GM18907 (cell line): ENCODE data around the gene NT5C3B.
"Not testable (repeated sequence)": the region's sequence is repeated elsewhere in the genome, so short reads cannot be mapped to it uniquely, and the experiment has no call there.

ENCODE experiments used
- ATAC-seq: cut with Tn5 transposase; IDR thresholded peaks from one replicate; pipeline ENCODE4 v1.9.1; 2021; ENCODE audit warnings: mild to moderate bottlenecking, moderate library complexity; ENCODE audit not compliant: unreplicated experiment

NT5C3B gene

DNA sequence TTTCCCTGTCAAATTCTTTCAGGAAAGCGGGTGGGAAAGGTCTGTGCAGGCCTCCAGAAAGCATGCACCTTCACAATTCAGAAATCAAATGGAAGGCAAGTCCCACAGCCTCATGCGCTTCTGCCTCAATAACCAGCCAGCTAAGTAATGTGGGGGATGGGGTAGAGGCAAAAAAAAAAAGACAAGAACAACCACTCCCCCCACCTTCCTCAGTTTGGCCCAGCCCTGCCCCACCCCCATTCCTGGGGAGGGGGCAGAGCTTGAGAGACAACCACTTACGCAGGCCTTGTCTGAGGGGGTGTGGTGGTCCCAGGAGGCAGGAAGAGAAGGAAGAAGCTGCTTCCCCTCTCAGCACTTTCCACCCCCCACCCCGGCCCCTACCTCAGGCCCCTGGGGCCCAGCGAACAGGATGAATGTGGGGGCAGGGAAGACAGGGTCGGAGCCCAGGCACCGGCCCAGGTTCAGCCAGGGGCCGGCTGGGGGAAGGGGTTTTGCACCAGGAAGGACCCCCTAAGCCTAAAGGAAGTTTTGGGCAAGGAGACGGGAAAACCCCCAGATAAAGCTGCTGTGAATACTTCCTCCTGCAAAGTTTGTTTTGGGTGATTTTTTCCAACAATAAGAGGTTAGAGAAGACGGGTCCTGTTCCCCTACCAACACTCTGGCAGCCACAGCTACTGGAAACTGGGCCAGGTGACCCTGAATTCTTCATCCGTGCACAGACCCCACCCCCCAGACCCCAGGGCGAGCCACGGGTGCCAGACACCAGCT lies 50.8 kb downstream of the NT5C3B start:
- ATAC-seq: no peak

DNA sequence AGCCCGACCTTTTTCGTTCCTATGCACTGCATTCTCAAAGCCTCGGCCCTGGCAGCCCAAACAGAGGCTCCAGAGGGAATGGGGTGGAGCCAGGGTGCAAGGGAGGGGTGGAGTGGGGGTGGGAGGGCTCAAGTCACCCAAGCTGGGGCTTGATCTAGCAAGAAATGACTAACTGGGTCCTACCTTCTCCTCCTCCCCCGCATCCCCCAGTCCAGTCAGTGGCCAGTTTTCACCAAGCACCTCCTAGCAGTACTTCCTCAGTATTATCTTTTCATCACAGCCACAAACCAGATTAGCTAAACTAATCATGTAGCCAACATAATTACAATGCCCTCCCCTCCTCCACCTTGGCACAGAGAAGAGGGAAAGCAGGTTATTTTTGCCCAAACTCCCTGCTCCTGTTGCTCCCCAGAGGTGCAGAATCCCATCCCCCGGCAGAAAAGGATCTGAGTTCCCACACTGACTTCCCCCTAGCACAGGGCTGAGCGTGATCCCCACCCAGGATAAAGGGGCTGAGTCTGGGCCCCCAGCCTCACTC lies 51.8 kb downstream of the NT5C3B start:
- ATAC-seq: no peak

DNA sequence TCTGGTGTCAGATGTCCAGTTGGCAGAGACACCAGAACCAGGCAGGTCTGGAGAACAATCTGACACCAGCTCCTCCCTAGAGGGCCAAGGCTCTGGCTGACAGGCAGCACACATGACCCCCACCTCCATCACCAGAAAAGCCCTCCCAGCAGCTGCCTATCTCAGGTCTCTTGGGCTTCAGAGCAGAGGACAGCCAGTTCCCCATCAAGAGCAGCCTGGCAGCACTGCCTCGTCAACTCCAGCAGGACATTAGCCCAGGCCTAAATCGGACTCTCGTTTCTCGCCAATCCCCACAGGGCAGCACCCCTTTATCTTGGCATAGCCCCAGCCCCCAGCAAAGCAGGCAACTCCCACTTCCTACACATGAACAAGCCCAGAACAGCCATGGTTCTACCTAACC lies 53.9 kb downstream of the NT5C3B start:
- no peak for ATAC-seq

DNA sequence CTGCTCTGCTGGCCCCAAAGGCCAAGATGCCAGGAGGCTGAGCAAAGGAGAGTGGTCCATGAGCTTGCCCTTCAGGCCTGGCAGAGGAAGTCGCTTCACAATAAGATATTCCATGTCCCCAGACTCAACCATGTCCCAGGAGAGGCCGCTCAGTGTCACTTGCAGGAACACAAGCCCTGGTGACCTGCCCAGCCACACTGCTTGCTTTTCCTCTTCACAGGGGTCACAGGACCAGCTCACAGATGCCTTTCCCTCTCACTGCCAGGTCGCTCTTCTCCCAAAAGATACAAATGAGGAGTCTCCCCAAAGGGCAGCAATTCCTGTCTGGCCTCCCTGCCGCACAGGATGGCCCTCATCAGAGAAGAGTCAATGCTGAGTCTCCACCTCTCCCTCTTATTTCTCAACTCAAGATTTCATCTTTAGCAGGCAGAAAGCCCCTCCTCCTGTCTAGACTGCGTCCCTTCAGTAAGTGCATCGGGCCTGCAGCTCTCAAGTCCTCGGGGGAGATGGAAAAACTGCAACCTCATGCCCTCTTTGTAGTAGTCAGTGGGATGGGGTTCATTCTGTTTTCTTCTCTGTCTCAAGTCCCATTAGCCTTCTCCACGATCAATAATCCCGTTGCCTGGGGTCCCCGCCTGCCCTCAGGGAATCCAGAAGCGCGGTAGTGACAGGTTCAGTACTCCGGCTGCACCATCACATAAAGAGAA lies 54.5 kb downstream of the NT5C3B start:
- ATAC-seq: no peak

DNA sequence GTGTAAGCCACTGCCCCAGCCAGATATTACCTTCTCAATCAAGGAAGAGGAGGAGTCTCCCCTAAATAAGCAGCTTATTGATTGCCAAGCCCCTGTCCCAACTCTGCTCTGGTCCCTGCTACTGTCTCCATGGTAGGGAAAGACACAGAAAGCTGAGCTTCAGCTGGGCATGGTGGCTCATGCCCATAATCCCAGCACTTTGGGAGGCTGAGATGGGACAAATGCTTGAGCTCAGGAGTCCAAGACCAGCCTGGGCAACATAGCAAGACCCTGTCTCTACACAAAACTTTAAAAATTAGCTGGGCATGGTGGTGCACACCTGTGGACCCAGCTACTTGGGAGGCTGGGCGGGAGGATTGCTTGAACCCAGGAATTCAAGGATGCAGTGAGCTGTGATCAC lies 56.1 kb downstream of the NT5C3B start:
- ATAC-seq: no peak

DNA sequence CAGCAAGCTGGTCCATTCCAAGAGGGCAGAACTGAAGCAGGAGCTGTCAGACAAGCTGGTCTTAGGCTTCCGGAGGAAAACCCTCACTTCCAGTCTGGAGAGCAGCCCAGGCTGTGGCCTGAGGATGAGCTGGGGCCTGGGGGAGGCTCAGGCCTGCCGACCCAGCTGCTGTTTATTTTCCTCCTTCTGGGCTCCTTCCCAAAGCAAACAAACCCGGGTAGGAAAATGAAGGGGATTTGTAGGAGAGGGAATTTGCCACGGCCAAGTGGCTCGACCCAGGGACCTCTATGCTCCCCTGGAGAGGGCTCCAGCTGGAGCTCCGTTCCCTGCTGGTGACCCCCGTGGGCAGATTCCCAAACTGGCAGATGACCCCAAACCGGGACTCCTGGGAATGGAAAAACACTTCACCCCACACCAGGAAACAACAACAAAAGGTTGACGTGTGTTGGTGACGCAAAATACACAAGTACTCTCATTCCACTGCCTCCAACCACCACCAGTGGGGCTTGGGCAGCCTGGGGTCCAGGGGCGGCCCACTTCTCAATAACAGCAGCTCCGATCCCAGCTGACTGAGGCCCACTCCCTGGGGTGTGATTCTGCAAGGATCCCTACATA lies 58.4 kb downstream of the NT5C3B start:
- ATAC-seq: no peak

DNA sequence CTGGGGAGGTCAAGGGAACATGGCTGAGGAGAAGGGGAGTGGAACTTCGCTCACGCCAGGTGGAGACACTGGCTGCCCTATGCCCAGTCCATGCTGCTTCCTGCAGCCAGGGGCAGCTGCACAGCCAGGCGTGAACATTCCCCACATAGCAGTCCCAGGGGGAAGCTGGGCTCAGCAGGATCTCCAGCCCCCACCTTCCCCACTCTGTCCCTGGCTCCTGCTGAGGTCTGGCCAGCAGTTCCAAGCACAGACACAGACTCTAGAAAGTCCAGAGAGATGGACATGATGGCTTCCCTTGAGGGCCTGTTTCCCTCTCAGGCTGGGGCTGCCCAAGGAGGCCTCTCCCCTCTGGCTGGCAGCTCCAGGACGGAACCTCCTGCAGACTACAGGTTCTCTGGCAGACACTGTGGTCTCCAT lies 58.9 kb downstream of the NT5C3B start:
- no peak for ATAC-seq

DNA sequence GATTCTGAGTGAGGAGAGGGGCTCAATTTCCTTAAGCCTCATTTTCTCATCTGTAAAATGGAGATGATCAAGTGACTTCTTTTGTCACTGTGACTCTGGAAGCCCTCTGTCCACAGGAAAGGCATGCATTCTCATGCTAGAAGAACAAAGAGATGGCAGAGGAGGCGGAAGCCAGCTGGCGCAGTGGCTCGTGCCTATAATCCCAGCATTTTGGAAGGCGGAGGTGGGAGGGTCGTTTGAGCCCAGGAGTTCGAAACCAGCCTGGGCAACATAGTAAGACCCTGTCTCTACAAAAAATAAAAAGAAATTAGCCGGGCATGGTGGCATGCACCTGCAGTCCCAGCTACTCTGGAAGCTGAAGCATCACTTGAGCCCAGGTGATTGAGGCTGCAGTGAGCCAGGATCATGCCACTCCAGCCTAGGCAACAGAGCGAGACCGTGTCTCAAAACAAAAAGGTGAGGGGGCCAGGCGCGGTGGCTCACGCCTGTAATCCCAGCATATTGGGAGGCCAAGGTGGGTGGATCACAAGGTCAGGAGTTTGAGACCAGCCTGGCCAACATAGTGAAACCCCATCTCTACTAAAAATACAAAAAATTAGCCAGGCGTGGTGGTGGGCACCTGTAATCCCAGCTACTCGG lies 59.7 kb downstream of the NT5C3B start:
- not testable (repeated sequence) for ATAC-seq

DNA sequence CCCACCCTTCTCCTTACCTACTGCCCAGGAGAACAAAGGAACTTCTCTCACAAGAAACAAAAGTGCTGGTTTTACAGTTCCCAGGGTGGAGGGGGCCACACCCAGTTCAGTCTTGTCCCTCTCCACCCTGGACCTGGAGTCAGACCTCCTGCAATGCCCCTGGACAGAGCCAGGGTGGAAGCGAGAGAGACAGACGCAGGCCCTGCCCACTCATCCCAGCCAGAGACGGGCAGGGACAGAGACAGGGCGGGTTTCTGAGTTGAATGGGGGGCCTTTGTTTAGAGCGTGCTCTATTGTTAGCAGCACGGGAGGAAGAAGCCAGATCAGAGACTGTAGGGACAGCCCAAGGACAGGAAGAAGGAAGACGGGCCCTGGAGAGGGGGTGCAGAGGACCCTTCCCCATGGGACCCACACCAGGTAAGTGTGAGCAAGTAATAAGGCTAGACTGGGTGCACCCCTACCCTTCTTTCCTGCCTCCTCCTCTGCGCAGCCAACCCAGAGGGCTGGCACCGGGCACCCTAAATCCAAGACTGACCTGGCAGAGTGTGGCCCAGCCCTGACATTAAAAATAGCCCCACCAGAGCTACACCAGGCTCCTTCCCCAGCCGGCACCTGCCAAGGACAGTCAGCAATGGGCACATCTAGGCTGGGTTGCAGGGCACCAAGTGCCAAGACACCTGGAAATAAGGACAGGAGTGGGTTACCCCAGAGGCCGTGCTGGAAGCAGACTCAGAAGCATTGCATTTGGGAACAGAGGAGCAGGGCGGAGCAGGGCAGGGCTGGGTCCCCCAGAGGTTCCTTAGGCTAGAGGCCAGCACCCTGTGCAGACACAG lies 60.4 kb downstream of the NT5C3B start:
- ATAC-seq: no peak
